Measurements from ENCODE around the gene DMP1. TPM values are rescaled to one million over a fixed set of nuclear protein-coding genes. Genes with fewer than 3 reads are reported as not detected.
A peak's percentile ranks its signal among the peaks of the same experiment; 100 is the strongest.

The DMP1 gene
- total RNA-seq, 1 experiment from 2014 or later, result not detected

- DNase-seq (ENCODE audit: low read depth, low spot score) (peak; percentile 51), ATAC-seq (peak; percentile 74)
- intact Hi-C loops (cut with micrococcal nuclease), result no loop called here
- BruUV-seq (replicated peaks), result no TSS peak
- Histone ChIP-seq H3K4me3 (replicated peaks in 1 of 2; ENCODE audit: low read depth in 1 of 2, low read length in 2 of 2) (peak overlapping the region in 1 of 2 experiments; percentile 30; a peak in 2 of 4 replicates), H3K9ac (ENCODE audit: low read length) (no peak overlapping the region), H2AFZ (ENCODE audit: low read depth, low read length, poor library complexity, severe bottlenecking) (peak overlapping the region; percentile 97), H3K4me1 (ENCODE audit: control insufficient read depth in 1 of 2, insufficient read depth in 2 of 2, low read length in 2 of 2) (peaks cover 35% of the 10 kb centered on the region in 2 experiments), H3K27ac (ENCODE audit: low read depth, low read length) (peak overlapping the region; percentile 43), H3K9me2 (ENCODE audit: insufficient read depth) (no peaks in the 10 kb centered on the region), H4K20me1 (ENCODE audit: insufficient read depth) (no peaks in the 10 kb centered on the region), H3K9me3 (ENCODE audit: control insufficient read depth in 1 of 2, insufficient read depth in 1 of 2, low read depth in 1 of 2, low read length in 2 of 2) (no peaks in the 10 kb centered on the region), H3K27me3 (ENCODE audit: insufficient read depth, low read length) (no peaks in the 10 kb centered on the region), H3K79me2 (ENCODE audit: insufficient read depth, low read length) (no peaks in the 10 kb centered on the region), H3K4me2 (ENCODE audit: low read length) (peak overlapping the region; percentile 72), H3K36me3 (ENCODE audit: control insufficient read depth in 1 of 2, insufficient read depth in 2 of 2, low read length in 2 of 2) (no peaks in the 10 kb centered on the region)
- RAD21 ChIA-PET (ENCODE audit: low non-redundant PET in 1 of 2, low total read pairs in 2 of 2, uncharacterized antibody in 2 of 2, unreplicated experiment in 2 of 2), result no interaction called here
- POLR2A ChIA-PET, result interaction anchor here (0.6 to 1.6 kb wide), 3 partner anchors 12 to 276 kb away, joined by 3 to 6 read pairs (median 4); no protein-coding TSS in a partner anchor
- CTCF ChIA-PET, result interaction anchor here (1.0 to 1.1 kb wide), 2 partner anchors 10 to 15 kb away, joined by 3 read pairs; no protein-coding TSS in a partner anchor
- TF ChIP-seq POLR2A (IDR thresholded peaks at IDR 0.05; ENCODE audit: borderline replicate concordance, extremely low read depth, insufficient read depth, insufficient read length) (no peak), RAD21 (IDR thresholded peaks at IDR 0.05; ENCODE audit: low read depth) (no peak), MAX (IDR thresholded peaks at IDR 0.05) (no peak), JUND (IDR thresholded peaks at IDR 0.05) (peak; percentile 86), EGR1 (IDR thresholded peaks at IDR 0.05; ENCODE audit: low read depth) (no peak), SIN3A (IDR thresholded peaks at IDR 0.05; ENCODE audit: low read depth) (no peak), SP1 (IDR thresholded peaks at IDR 0.05; ENCODE audit: low read depth) (peak; percentile 63), TCF7L2 (IDR thresholded peaks at IDR 0.05; ENCODE audit: borderline replicate concordance, extremely low read depth, insufficient read depth, insufficient read length) (no peak), CBX3 (IDR thresholded peaks at IDR 0.05; ENCODE audit: low read depth) (peak; percentile 55; the same call in 1 of the 2 replicates), CEBPB (IDR thresholded peaks at IDR 0.05; ENCODE audit: low read depth) (peak; percentile 78), ELF1 (IDR thresholded peaks at IDR 0.05; ENCODE audit: borderline replicate concordance, low read depth) (no peak), ATF3 (IDR thresholded peaks at IDR 0.05) (peak; percentile 55; the same call in 1 of the 2 replicates), SRF (IDR thresholded peaks at IDR 0.05; ENCODE audit: low read depth) (0 out of 2 replicates have a peak, but pooled peaks have one; percentile 27), FOSL1 (IDR thresholded peaks at IDR 0.05; ENCODE audit: low read depth) (peak; percentile 80), EZH2 (IDR thresholded peaks at IDR 0.05) (no peak), YY1 (IDR thresholded peaks at IDR 0.05; ENCODE audit: extremely low read depth, insufficient replicate concordance, low read depth, low read length) (no peak), CTCF (IDR thresholded peaks at IDR 0.05 in 2 of 3, conservative IDR thresholded peaks at IDR 0.05 in 1 of 3; ENCODE audit: borderline replicate concordance in 1 of 3, insufficient read depth in 1 of 3, low read depth in 2 of 3, low read length in 2 of 3) (no peak), ZBTB33 (IDR thresholded peaks at IDR 0.05; ENCODE audit: extremely low read depth, insufficient replicate concordance, low read length) (no peak), POLR2AphosphoS5 (IDR thresholded peaks at IDR 0.05; ENCODE audit: low read depth, low read length) (no peak), ZFX (IDR thresholded peaks at IDR 0.05) (no peak), REST (IDR thresholded peaks at IDR 0.05; ENCODE audit: low read depth) (no peak)
These were observed 7.4 kb downstream of the DMP1 start for GRCh38 chr4:87657525-87657924.
